ENCODE data around the gene NUP210.

The NUP210 gene

DNA sequence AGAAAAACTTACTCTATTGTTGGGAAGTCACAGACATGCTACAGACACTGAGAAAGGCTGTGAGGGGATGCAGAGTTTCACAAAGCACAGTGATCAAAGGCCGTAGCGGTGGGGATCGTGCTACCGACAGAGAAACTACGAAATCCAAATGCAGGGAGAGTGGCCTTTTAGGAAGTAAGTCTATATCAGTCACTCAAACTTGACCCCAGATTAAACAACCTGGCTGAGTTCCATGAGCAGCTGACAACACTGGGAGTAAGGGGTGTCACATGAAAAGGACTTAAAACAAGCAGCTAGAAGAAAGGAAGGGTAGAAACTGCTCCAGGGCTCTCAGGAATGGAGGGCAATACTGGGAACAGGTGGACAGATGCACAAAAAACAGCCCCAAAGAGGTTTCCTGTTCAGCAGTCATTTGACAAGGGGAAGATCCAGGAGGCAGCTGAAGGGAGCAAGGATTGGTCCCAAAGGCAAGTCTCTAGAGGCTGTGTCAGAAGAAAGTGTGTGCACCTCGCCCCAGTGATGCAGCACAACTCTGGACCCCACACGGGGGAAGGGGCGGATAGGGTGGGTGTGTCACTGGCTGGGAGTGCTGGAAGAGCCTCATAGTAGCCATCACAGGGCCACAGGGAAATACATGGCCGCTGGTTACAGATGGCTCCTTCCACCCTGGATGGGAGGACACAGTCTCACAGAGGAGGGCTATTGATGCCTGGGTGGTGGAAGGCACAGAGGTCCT lies 39.7 kb upstream of the NUP210 start:
- TF ChIP-seq, protein P1, sequence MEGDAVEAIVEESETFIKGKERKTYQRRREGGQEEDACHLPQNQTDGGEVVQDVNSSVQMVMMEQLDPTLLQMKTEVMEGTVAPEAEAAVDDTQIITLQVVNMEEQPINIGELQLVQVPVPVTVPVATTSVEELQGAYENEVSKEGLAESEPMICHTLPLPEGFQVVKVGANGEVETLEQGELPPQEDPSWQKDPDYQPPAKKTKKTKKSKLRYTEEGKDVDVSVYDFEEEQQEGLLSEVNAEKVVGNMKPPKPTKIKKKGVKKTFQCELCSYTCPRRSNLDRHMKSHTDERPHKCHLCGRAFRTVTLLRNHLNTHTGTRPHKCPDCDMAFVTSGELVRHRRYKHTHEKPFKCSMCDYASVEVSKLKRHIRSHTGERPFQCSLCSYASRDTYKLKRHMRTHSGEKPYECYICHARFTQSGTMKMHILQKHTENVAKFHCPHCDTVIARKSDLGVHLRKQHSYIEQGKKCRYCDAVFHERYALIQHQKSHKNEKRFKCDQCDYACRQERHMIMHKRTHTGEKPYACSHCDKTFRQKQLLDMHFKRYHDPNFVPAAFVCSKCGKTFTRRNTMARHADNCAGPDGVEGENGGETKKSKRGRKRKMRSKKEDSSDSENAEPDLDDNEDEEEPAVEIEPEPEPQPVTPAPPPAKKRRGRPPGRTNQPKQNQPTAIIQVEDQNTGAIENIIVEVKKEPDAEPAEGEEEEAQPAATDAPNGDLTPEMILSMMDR (conservative IDR thresholded peaks at IDR 0.05; ENCODE audit: low read depth, low read length): no peak
- no peak overlapping the region for H3K9ac ChIP-seq
- H2AFZ ChIP-seq (ENCODE audit: low read depth): no peak overlapping the region

DNA sequence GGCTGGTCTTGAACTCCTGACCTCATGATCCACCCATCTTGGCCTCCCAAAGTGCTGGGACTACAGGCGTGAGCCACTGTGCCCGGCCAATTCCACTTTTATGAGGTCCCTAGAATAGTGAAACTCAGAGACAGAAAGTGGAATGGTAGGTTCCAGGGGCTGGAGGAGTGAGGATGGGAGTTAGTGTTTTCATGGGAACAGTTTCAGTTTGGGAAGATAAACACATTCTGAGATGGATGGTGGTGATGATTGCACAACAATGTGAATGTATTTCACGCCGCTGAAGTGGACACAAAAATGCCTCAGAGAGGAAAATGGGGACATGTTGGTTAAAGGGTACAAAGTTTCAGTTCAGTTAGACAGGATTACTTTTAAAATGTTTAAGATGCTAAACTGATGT lies 37.5 kb upstream of the NUP210 start:
- H3K4me2 ChIP-seq: no peak overlapping the region
- no peaks in the 10 kb centered on the region for H3K79me2 ChIP-seq (ENCODE audit: insufficient read depth, low read depth)

More for the DNA sequence above, 39.7 kb upstream of the NUP210 start:
- Histone ChIP-seq H3K4me3 (IDR thresholded peaks at IDR 0.05; ENCODE audit: insufficient read depth, low read depth, low read length) (no peak overlapping the region), H3K36me3 (ENCODE audit: insufficient read depth) (no peaks in the 10 kb centered on the region), H3K27ac (no peak overlapping the region), H3K27me3 (ENCODE audit: insufficient read depth, low read depth) (no peaks in the 10 kb centered on the region), H3K79me2 (ENCODE audit: insufficient read depth, low read depth) (no peaks in the 10 kb centered on the region), H3K4me2 (no peak overlapping the region), H3K4me1 (ENCODE audit: low read depth, poor library complexity, severe bottlenecking) (no peaks in the 10 kb centered on the region), H4K20me1 (ENCODE audit: insufficient read depth) (no peaks in the 10 kb centered on the region)

DNA sequence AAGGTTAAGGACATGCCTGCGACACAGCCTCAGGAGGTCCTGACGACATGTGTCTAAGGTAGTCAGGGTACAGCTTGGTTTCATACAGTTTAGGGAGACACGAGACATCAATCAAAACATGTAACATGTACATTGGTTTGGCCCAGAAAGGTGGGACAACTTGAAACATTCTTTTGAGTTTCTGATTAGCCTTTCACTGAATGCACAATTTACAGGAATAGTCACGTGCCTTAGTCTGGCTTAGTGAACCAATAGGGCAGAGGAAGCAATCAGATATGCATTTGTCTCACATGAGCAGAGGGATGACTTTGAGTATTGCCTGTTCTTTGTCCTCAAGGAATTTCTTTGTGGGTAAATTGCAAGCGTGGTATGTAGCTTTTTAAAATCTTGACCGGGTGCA lies 35.5 kb upstream of the NUP210 start:
- no peak overlapping the region for H2AFZ ChIP-seq (ENCODE audit: low read depth)
- TF ChIP-seq, protein P1 (conservative IDR thresholded peaks at IDR 0.05; ENCODE audit: low read depth, low read length): no peak
- H3K27me3 ChIP-seq (ENCODE audit: insufficient read depth, low read depth): no peaks in the 10 kb centered on the region
- H3K27ac ChIP-seq: no peak overlapping the region
- no peak overlapping the region for H3K4me2 ChIP-seq
- H3K9ac ChIP-seq: no peak overlapping the region
- H4K20me1 ChIP-seq (ENCODE audit: insufficient read depth): no peaks in the 10 kb centered on the region
- no peaks in the 10 kb centered on the region for H3K79me2 ChIP-seq (ENCODE audit: insufficient read depth, low read depth)
- H3K4me3 ChIP-seq (IDR thresholded peaks at IDR 0.05; ENCODE audit: insufficient read depth, low read depth, low read length): no peak overlapping the region
- H3K36me3 ChIP-seq (ENCODE audit: insufficient read depth): no peaks in the 10 kb centered on the region
- peaks cover 17% of the 10 kb centered on the region for H3K4me1 ChIP-seq (ENCODE audit: low read depth, poor library complexity, severe bottlenecking)

More for the DNA sequence above, 37.5 kb upstream of the NUP210 start:
- Histone ChIP-seq H2AFZ (ENCODE audit: low read depth) (no peak overlapping the region), H3K27me3 (ENCODE audit: insufficient read depth, low read depth) (no peaks in the 10 kb centered on the region), H3K4me3 (IDR thresholded peaks at IDR 0.05; ENCODE audit: insufficient read depth, low read depth, low read length) (no peak overlapping the region), H3K36me3 (ENCODE audit: insufficient read depth) (no peaks in the 10 kb centered on the region), H3K4me1 (ENCODE audit: low read depth, poor library complexity, severe bottlenecking) (peaks cover 6% of the 10 kb centered on the region), H3K27ac (no peak overlapping the region), H3K9ac (no peak overlapping the region), H4K20me1 (ENCODE audit: insufficient read depth) (no peaks in the 10 kb centered on the region)
- TF ChIP-seq, protein P1 (conservative IDR thresholded peaks at IDR 0.05; ENCODE audit: low read depth, low read length): no peak

DNA sequence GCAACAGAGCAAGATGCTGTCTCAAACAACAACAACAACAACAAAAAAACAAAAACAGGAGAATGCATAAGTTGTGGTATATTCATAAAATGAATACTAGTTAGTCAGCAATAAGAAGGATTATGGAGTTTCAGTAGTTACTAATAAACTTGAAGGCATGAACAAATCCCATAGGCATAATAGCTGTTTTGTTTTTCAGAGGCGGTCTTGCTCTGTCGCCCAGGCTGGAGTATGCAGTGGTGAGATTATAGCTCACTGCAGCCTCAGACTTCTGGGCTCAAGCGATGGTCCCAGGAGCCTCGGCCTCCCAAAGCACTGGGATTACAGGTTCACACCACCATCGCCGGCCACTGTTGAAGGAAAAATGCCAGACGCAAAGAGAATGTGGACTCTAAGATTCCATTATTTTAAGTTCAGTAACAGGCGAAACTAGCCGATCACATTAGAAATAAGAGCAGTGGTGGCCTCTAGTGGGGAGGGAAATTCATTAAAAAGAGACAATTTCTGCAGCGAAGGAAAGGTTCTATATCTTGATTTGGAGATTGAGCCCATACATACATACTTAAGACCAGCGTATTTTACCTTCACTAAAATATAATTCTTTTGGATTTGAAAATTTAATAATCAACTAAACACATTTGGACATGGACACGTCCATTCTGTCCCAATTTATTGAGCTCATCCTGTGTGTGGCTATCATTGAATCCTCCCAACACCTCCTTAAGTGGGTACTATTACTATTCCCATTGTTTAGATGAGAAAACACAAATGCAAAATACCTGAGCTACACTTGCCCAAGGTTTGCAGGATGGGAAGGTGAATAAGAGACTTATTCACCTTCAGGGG lies 32.6 kb upstream of the NUP210 start:
- H3K27me3 ChIP-seq (ENCODE audit: insufficient read depth, low read depth): no peaks in the 10 kb centered on the region
- peak overlapping the region; percentile 76; the same call in 1 of the 2 replicates for H3K4me2 ChIP-seq
- peaks cover 17% of the 10 kb centered on the region for H3K4me1 ChIP-seq (ENCODE audit: low read depth, poor library complexity, severe bottlenecking)
- H4K20me1 ChIP-seq (ENCODE audit: insufficient read depth): no peaks in the 10 kb centered on the region
- no peaks in the 10 kb centered on the region for H3K79me2 ChIP-seq (ENCODE audit: insufficient read depth, low read depth)
- H3K36me3 ChIP-seq (ENCODE audit: insufficient read depth): no peaks in the 10 kb centered on the region
- TF ChIP-seq, protein P1 (conservative IDR thresholded peaks at IDR 0.05; ENCODE audit: low read depth, low read length): peak; percentile 65
- H3K27ac ChIP-seq: peak overlapping the region; percentile 65
- peak overlapping the region; percentile 84 for H3K4me3 ChIP-seq (IDR thresholded peaks at IDR 0.05; ENCODE audit: insufficient read depth, low read depth, low read length)
- peak overlapping the region; percentile 41; the same call in 1 of the 2 replicates for H3K9ac ChIP-seq
- H2AFZ ChIP-seq (ENCODE audit: low read depth): peak overlapping the region; percentile 76
